Adipose tissue (tissue), 3 donors: ENCODE results near the gene ARHGEF9. TPM values are rescaled to one million over a fixed set of nuclear protein-coding genes. Genes with fewer than 3 reads are reported as not detected.
"Not testable (repeated sequence)": the region's sequence is repeated elsewhere in the genome, so short reads cannot be mapped to it uniquely, and the experiment has no call there.

Source experiments
- H3K27ac ChIP-seq: one replicate; pipeline ENCODE4 v1.5.1; 2013; ENCODE audit warnings: low read depth, low read length
- WGBS, 3 donors: extraction: QIAGEN DNeasy Blood & Tissue Kit; methylation state at CpG; one replicate each; pipeline ENCODE4 v1.1.7; 2013; 5-methylcytosine and 5-hydroxymethylcytosine counted together
- polyA plus RNA-seq, 3 donors: library from polyadenylated mRNA; stranded (reverse); fragments of 200-250 nt; gene quantifications; one replicate each; pipeline ENCODE4 v1.2.3, GENCODE V29; 2013
- donor health status: healthy with polysubstance abuse.
- donor health status: Bipolar disorder and iron deficiency.
- donor health status: healthy.

Gene ARHGEF9
- 1 to 10 TPM; 3.1 to 5.7 (median 4.1) TPM for polyA plus RNA-seq

DNA sequence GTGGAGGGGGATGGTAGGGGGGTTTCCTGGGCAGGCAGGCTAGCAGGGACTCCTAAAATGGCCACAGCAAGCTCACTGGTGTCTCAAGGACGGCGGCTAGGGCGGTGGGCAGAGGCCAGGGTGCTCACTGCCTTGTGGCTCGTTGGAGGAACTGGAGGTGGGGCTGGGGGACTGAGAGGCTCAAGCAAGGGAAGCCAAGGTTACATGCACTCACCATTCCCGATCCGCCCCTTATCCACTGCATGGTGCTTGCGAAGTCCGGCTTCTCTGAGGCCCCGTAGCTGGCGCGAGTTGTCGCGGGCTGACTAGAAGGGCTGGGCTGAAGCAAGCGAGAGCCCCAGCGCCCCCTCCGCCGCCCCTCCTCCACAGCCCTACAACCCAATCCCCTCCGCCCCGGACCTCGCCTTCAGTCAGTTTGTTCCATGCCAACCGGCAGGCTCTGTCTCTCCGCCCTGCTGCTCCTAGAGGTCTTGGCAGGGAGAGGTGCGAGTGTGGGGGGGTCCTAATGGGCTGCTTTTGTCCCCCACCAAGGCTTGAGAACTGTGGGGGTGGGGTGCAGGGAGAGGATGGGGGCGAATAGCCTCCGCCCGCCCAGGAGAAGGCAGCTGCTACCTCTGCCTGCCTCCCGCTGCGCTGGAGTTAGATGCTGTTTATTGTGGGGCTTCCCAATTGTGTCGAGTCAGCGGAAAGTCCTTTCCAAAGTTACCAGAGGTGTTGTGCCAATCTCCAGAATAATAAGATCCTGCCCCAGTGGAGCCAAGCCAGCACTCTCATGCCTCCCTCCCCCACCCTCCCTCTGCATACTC lies at the start of gene ARHGEF9:
TSS of gene ARHGEF9 (minus strand) at position 313 of the 806 bp plus-strand sequence. CDS start at position 244, 69 bp downstream.
- WGBS, 3 donors: 0 to 25% (median 1%) methylated on average over 15 to 30 of the region's 30 CpGs
- H3K27ac ChIP-seq: no peak within 1 kb of the TSS

DNA sequence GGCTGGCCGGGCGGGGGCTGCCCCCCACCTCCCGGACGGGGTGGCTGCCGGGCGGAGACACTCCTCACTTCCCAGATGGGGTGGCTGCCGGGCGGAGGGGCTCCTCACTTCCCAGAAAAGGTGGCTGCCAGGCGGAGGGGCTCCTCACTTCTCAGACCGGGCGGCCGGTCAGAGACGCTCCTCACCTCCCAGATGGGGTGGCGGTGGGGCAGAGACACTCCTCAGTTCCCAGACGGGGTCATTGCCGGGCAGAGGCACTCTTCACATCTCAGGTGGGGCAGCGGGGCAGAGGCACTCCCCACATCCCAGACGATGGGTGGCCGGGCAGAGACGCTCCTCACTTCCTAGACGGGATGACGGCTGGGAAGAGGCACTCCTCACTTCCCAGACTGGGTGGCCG lies 40.4 kb upstream of the ARHGEF9 start:
- not testable (repeated sequence) for H3K27ac ChIP-seq
- WGBS, 3 donors: 92 to 96% (median 93%) methylated on average over 8 to 23 of the region's 23 CpGs

DNA sequence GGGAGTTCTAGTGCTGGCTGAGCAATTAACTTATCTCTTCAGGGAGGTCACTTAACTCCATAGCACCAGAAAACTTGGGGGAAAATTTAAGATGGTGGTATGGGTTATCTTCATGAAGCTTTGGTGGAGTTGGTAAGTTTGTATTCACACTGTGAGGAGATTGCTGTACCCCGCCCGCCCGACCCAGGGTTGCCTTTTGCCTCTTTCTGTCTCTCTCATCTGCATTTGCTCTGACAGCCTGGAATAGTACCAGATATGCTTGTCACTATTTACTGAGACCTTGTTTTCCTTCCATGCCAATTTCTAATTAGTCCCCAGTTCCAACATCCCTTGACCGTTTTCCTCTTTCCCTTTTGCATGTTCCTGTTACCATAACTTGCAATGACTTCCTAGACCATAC lies 33.1 kb upstream of the ARHGEF9 start:
- 91 to 99% (median 96%) methylated on average over 4 of the region's 4 CpGs for WGBS, 3 donors
- no peak overlapping the region for H3K27ac ChIP-seq

DNA sequence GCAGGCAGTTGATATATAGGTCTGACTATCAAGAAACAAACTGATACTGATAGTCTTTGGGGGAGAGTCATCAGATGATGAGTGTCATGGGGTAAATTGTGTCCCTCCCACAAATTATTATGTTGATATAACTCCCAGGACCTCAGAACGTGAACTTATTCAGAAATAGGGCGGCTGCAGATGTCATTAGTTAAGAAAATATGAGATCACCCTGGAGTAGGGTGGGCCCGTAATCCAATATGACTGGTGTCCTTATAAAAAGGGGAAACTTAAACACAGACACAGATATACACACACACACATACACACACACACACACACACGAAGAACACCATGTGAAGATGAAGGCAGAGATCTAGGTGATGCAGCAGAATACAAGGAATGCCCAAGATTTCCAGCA lies 32.7 kb upstream of the ARHGEF9 start:
- 56 to 81% (median 79%) methylated on average over 4 of the region's 4 CpGs for WGBS, 3 donors
- H3K27ac ChIP-seq: no peak overlapping the region

DNA sequence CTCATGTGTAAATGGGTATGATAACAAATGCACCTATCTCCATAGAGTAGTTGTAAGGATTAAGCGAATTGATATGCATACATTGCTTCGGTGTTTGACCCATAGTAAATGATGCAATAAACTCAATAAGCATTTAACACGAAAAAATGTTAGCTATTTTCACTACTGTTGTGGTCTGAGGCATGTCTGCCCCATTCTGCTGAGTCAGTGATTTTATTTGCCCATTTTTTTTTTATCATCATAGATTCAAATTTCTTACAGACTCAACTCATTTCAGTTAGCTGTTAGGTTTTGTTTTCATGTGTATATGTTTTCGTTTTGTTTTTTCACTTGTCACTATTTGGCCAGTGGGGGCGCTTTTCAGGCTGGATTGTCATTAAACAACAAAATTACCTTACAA lies 27.8 kb upstream of the ARHGEF9 start:
- WGBS, 3 donors: 76 to 85% (median 81%) methylated on average over 5 of the region's 5 CpGs
- no peak overlapping the region for H3K27ac ChIP-seq

DNA sequence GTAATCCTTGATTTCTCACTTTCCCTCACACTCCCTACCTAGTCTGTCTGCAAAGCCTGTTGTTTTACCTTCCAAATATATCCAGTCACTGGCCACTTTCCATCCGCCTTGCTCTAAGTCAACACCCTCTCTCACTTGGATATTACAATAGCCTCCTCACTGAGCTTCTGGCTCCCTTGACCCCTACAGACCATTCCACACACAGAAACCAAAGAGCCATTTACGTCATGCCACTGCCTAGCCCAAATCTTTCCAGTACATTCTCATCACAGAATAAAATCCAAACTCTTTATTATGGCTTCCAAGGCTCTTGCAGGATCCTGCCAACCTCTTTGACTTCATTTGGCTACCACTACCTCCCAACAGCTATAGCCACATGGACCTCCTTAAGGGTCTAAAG lies 25.7 kb upstream of the ARHGEF9 start:
- H3K27ac ChIP-seq: no peak overlapping the region
- WGBS, 3 donors: 85 to 94% (median 92%) methylated on average over 2 of the region's 2 CpGs

DNA sequence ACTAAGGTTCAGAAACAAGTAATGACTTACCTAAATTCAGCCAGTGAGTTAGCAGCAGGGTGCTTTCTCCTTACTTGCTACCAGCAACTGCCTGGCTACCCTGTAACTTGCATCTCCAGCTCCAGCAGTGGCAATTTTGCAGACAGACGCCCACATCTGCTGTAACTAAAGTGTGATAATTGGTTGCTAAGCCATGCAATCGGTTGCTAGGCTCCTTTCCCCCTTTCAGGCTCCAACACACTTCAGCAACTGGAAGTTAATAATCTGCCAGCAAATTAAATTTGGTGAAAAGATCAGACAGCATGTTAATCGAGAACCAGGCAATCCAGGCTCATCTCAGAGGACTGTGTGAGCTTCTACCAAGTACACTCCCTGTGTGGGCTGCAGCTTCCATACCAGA lies 24.2 kb upstream of the ARHGEF9 start:
- H3K27ac ChIP-seq: no peak overlapping the region
- 31 to 63% (median 48%) methylated on average over 3 of the region's 3 CpGs for WGBS, 3 donors

DNA sequence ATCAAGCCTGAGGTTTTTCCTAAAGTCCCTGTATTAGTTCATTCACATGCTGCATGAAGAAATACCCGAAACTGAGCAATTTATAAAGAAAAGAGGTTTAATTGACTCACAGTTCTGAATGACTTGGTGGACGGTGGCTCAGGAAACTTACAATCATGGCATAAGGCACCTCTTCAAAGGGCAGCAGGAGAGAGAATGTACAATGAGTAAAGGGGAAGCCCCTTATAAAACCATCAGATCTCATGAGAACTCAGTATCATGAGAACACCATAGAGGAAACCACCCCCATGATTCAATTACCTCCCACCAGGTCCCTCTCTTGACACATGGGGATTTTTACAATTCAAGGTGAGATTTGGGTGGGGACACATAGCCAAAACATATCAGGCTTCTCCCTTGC lies 10.4 kb upstream of the ARHGEF9 start:
- H3K27ac ChIP-seq: not testable (repeated sequence)
- 83 to 91% (median 86%) methylated on average over 2 of the region's 2 CpGs for WGBS, 3 donors

DNA sequence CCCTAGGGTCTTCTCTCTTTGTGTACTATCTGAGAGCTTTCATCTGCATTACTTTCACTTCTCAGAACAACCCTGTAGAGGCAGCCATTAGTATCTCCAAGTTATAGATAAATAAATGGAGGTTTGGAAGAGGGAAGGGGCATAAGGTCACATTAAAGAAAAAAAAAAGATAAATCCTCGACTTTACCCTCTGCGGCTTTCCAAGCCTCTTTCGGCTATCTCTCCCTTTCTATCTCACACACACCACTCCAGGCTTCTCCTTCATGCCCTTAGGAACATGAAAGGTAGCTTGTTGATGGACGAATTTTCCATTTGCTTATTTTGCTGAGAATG lies 660 bp upstream of the ARHGEF9 start:
- 50 to 69% (median 62%) methylated on average over 4 of the region's 4 CpGs for WGBS, 3 donors
- H3K27ac ChIP-seq: no peak overlapping the region

DNA sequence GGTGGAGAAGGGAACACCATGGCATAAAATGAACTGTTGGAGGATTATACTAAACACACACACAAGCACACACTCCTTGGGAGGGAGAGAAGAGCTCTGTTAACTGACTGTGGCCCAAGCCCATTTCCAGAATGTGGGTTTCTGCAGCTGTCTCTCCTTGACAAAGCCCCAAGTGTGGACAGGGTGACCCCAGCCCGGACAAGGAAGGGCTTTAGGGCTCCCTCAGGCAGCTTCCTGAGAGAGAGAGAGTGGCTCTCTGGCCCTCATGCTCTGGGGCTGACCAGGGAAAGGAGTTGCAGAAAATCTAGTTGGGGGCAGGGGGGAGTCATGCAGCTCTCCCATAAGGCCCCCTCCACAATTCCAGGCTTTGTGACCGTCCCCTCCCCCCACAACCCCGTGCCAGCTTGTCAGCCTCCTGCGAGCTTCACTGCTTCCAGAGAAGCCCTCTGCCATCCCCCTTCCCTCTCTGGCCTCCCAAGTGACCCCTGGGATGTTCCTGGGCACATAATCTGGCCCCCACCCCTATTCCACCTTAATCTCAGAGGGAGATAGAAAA lies 590 bp downstream of the ARHGEF9 start:
- 19 to 46% (median 22%) methylated on average over 4 of the region's 4 CpGs for WGBS, 3 donors
- H3K27ac ChIP-seq: no peak overlapping the region

DNA sequence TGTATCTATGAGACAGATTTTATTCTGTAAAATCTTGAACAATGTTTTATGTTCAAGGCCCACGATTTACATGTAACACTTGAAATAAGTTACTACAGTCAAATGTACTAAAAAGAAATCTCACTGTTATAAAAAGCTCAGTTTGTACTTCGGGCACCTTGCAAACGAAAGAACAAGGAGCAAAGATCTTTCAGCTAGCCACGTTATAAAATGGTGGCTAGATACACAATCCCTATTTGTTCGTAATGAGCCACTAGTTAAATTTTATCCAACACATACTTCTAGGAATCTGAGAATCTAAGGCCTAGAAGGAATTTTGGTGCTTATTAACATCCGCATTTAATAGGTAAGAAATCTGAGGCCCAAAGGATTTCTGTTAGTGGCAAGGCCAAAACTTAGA lies 2.5 kb downstream of the ARHGEF9 start:
- no peak overlapping the region for H3K27ac ChIP-seq
- 82 to 94% (median 85%) methylated on average over 6 of the region's 6 CpGs for WGBS, 3 donors

DNA sequence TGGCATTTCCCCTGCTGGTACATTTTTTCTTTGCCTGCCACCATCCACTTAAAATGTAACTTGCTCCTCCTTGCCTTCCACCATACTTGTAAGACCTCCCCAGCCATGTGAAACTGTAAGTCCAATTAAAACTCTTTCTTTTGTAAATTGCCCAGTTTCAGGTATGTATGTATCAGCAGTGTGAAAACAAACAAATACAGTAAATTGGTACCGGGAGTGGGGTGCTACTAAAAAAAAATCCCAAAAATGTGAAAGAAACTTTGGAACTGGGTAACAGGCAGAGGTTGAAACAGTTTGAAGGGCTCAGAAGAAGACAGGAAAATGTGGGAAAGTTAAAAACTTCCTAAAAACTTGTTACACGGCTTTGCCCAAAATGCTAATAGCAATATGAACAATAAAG lies 16.3 kb downstream of the ARHGEF9 start:
- WGBS, 3 donors: 96 to 100% (median 99%) methylated on average over 2 of the region's 2 CpGs

DNA sequence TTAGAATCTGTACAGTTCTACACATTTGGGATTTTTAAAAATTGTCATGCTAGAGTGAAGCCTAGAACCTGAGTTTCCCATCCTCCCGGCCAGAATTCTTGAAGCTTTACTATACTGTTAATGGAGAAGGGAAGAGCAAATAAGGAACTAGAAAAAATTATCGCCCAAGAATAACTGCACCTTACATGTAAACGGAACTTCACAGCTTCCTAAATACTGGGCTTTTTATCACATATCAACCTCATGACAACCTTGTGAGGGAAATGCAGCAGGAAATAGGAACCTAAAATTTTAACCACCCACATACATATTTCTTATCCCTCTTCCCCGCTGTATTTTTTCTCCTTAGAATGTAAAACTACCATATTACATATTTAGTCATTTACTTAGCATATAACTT lies 19.3 kb downstream of the ARHGEF9 start:
- H3K27ac ChIP-seq: no peak overlapping the region
- WGBS, 3 donors: 49 to 69% (median 66%) methylated on average over 4 of the region's 4 CpGs

More for the DNA sequence above, 16.3 kb downstream of the ARHGEF9 start:
- no peak overlapping the region for H3K27ac ChIP-seq

DNA sequence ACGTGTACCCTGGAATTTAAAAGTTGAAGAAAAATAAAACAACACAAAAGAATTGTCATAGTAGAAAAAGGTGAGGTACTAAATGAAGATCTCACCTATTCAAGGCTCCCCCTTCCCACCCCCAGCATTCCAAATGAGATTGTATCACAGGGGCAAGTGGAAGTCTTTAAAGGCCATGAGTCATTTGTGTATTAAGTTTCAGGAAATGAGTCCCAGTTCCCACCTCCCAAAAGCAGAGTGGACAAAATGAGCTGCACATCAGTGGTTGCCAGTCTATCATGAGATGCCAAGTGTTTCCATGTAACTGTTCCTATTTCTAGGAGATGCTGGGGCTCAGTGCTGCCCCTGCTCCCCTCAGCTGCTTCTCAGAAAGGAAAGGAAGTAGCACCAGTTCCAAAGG lies 20.1 kb downstream of the ARHGEF9 start:
- WGBS, 3 donors: 57 to 71% (median 67%) methylated on average over 1 of the region's 1 CpG
- H3K27ac ChIP-seq: no peak overlapping the region

DNA sequence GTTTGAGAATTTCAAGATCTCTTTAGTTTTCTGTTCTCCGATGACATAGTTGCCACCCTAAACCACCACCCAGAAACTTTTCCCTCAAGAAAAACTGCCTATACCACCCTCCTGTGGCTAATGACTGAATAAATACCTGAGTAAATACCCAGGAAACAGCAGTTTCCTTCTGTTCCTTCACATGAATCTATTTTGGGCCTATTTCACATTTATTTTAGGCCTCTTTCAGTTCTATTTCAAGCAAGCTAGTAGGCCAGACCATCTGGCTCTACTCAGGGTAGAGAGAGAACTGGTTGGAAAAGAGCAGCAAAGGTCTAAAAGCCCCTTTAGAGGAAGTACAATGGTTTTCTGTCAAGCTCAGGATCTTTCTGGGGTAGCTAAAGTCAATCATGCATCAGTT lies 23.4 kb downstream of the ARHGEF9 start:
- H3K27ac ChIP-seq: no peak overlapping the region
- WGBS, 3 donors: 36 to 57% (median 38%) methylated on average over 1 of the region's 1 CpG

DNA sequence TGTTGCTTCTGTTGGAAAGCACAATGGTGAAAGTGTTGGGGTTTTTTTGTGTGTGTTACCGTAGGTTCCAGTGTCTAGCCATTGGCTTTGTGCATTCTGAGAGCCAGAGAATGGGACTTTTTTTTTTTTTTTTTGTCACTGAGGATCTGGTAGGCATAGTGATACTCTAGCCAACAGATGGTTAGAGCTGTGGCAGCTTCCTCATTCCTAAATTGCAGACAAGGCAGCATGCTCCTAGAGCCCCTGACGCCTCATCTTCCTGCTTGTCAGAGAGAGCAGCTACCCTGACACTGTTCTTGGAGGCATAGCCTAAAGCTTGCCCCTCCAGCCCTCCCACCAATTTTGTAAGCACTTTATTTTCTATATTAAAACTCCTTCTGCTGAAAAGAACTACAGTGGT lies 27.0 kb downstream of the ARHGEF9 start:
- 69 to 94% (median 72%) methylated on average over 2 of the region's 2 CpGs for WGBS, 3 donors
- H3K27ac ChIP-seq: no peak overlapping the region

DNA sequence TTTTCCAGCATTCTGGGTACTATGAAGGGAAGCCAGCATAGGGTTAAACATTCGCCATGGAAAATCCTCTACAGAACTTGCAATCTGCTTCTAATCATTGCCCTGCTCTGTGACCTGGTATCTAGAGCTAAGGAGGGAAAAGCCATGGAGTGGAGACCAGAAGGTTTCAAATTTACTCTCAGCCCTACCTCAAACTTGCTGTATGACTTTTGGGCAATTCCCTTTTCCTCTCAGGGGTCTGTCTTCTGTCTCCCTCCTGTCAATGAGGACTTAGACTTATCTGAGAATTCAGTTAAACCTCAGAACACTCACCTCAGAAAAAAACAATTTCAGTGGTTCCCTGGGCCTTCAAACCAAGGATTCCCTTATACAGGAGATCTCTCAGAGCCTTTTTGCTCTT lies 29.1 kb downstream of the ARHGEF9 start:
- H3K27ac ChIP-seq: no peak overlapping the region
- WGBS, 3 donors: 41 to 69% (median 48%) methylated on average over 1 of the region's 1 CpG

DNA sequence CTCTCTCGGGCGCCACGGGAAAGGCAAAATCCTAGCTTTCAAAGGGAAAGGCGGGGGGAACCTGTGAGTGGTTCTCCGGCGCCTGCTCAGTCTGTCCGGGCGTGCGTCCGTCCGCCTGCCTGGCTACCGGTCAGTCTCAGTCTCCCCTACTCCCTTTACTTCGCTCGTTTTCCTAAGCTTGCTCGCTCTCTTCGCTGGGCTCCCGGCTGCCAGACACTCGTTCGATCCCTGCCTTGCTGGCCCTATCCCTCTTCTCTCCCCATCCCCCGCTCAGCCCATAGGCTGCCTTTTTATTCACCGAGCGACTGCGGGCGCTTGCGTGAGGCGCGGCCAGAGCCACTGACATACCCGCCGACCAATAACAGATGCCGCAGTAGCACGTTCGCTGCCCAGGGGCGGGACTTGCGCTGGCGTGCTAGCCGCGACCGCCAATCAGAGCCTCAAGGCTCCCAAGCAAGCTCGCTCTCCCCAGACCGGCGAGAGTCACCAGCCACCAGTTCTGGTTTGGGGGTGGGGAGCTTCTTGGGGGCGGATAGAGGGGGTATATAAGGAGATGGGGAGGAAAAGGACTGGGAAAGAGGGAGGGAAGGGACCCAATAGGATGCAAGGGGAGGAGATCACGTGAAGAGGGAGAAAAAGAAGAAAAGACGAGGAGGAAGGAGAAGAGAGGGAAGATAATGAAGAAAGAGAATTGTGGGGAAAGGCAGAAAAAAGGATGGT lies 30.0 kb downstream of the ARHGEF9 start:
- 0 to 25% (median 0%) methylated on average over 24 to 44 of the region's 44 CpGs for WGBS, 3 donors
- peak overlapping the region; percentile 15 for H3K27ac ChIP-seq

DNA sequence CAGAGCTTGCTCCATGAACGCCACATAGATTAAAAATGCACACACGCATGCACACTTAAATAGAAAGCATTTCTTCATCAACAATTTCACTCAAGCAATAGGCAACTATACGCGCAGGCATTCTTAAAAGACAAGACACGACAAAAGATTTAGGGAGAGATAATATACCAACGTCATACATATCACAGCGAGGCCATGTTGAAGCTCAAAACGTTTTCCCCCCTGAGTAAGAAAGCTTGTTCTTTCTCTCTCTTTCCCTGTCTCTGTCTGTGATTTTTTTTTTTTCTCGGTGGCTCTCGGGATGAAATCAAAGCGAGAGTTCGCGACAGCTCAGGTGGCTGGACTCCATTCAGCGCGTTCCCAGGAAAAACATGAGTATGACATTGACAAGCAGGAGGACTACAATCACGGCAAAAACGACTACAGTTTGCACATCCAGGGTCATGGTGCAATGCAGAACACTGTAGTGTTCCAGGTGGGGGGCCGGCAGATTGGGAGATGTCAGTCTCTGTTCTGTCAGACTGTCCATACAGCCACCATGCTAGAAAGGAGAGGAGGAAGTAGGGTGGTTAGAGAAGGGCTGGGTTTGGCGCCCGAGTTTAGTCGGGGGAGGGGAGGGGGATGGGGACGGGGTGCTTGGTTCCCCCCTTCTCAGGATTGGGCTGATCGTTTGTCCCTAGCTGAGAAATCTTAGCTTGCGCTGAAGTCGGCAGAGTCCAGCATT lies 30.7 kb downstream of the ARHGEF9 start:
- 1 to 27% (median 1%) methylated on average over 24 to 25 of the region's 25 CpGs for WGBS, 3 donors
- peak overlapping the region; percentile 15 for H3K27ac ChIP-seq
